COLO668 (cell line): ENCODE data around the gene FAM193B.
"Not testable (repeated sequence)": the region's sequence is repeated elsewhere in the genome, so short reads cannot be mapped to it uniquely, and the experiment has no call there.

ENCODE experiments used
- DNase-seq: peaks from one replicate; lab custom pipeline; 2025; ENCODE audit not compliant: unreplicated experiment; lab: John Stamatoyannopoulos, UW

The FAM193B gene

DNA sequence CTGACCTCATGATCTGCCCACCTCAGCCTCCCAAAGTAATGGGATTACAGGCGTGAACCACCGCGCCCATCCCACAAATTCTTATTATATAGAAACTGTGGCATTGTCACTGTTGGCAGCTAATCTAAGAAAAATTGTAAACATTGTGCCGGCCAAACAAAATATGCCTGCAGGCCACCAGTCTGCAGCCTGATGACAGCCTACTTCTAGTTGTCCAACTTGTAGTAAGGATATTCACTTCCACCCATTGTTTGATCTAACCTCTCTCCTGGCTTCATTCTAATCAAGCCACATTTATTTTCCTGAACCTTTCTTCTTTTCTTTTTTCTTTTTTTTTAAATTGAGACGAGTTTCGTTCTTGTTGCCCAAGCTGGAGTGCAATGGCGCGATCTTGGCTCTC, 24.0 kb upstream of the FAM193B start:
- DNase-seq = no peak

DNA sequence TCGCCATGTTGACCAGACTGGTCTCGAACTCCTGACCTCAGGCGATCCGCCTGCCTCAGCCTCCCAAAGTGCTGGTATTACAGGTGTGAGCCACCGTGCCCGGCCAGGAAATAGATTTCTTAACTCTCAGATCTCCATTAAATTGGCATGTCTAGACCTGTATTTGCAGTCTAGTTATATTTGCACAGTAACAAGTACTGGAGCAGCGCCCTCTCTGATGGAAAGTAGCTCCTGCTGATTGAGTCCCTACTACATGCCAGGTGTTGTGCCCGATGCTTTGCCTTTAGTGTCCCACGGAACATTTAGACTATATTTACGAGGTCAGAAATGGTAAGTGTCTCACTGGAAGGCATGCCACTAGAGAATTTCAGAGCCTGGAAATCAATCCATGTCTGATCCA, 21.8 kb upstream of the FAM193B start:
- peak; percentile 13 for DNase-seq

DNA sequence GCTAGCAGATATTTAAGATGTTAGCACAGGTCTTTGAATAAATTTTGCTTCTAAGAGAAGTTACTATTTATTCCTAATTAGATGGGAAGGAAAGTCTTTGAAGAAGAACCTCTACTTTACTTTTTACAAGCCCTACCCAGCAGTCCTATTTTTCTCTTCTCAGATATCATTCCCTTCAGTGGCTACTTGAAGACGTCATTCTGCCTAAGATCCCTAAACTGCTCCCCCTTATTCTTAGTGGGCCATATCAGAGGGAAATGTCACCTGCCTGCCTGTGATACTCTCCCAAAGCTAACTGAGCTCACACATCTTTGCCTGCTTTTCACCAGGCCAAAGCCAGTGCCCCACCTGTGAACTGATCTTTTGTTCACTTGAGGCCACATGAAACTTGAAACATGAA, 21.1 kb upstream of the FAM193B start:
- DNase-seq = no peak

DNA sequence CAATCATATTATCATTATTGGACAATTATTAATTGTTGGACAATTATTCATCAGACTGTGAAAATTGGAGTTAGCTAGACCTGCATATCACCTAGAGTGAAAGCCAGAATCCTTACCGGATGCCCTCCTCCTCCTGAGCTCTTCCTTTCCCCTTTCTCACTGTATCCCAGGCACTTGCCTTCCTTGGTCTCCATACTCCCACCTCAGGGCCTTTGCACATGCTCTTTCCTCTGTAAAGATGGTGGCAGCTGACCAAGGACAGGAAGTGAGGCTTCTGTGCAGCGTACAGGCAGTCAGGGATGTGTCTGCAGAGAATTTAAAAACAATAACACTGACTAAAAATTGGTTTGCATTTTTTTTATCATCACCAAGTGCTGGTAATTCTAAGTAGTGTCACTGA, 15.5 kb upstream of the FAM193B start:
- no peak for DNase-seq

DNA sequence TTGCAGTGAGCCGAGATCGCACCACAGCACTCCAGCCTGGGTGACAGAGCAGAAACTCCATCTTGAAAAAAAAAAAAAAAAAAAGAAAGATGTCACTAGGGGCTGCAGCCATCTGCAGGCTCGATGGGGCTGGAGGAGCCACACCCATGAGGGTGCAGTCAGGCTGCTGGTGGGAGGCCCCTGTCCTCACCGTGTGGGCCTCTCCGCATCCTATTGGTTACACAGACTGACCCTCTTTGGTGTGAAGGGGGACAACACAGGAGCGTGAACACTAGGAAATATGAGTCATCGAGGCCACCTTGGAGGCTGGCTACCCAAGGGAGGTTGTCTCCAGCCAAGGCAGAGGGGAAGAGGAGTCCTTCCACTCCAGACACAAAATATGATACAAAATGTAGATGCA, 14.0 kb upstream of the FAM193B start:
- no peak for DNase-seq

DNA sequence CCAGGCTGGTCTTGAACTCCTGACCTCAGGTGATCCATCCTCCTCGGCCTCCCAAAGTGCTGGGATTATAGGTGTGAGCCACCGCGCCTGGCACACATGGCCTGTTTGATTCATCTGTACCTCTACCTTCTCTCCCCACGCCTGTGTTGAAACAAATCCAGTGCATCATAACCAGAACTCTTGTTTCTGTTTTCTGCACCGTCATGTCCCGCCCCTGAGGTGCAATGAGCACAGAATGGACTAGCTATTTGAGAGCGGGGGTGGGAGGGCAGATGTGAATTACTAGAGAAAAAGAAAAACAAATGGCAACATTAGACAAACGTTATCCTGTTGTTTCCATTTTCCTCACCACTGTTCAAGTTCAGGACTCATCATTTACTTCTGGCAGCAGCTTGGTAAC, 10.7 kb upstream of the FAM193B start:
- DNase-seq = no peak

DNA sequence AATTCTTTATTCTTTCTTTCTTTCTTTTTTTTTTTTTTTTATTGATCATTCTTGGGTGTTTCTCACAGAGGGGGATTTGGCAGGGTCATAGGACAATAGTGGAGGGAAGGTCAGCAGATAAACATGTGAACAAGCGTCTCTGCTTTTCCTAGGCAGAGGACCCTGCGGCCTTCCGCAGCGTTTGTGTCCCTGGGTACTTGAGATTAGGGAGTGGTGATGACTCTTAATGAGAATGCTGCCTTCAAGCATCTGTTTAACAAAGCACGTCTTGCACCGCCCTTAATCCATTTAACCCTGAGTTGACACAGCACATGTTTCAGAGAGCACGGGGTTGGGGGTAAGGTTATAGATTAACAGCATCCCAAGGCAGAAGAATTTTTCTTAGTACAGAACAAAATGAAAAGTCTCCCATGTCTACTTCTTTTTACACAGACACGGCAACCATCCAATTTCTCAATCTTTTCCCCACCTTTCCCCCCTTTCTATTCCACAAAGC, 5.1 kb upstream of the FAM193B start:
- DNase-seq = not testable (repeated sequence)

DNA sequence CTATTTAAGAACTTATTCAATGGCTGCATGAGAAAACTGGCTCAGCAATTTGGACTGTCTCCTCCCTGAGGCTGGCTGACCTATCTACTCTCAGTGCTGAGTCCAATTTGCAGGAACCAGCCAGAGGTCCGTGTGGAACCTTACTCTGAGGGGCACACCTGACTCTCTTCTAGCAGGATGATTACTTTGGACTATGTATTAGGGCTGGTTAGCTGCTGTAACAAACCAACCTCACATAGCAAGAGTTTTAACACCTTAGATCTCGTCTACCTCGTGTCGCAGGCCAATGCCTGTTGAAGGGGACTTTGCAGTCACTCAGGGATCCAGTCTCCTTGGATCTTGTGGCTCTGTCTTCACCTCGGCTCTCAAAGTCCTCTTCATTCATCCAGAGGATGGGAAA, 3.4 kb upstream of the FAM193B start:
- DNase-seq = no peak

DNA sequence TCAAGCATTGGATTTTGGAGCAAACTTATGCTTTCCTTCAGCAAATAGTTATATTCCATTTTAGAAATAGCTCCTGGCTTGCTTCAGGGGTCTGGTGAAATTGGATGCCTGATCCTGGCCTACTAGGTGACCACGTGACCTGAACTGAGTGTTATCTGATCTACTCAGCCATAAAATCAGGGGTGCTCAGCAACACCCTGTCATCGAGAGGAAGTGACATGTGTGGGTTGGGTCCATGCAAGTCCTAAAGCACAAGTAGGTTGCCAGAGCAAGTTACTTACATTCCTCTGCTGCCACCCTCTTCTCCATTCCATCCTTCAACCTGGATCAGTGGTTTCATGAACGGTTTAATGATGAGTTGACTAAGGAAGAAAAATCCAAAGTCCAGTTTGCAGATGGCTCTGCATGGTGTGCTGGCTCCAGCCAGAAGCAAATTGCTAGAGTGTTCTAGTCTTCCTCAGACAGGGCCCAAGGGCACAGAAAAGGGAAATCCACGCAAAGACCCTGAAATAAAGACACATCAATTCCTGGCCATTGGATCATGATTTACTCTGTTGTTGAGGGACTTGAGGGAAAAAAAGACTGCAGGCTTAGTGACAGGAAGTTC, 2.8 kb upstream of the FAM193B start:
- DNase-seq = peak; percentile 7

DNA sequence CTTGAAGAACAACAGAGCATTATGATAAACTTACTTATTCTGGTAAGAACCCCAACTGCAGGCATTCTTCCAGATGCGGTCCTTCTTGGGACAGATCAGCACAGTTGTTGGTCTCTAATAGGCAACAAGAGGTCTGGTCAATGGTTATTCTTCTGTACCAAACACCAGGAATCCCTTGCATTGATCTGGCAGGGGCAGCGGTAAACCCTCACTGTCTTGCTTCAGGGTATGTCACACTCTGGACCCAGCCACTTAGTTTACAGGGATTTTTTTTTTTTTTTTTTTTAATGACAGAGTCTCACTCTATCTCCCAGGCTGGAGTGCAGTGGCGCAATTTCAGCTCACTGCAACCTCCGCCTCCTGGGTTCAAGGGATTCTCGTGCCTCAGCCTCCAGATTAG, 1.3 kb upstream of the FAM193B start:
- DNase-seq = no peak

DNA sequence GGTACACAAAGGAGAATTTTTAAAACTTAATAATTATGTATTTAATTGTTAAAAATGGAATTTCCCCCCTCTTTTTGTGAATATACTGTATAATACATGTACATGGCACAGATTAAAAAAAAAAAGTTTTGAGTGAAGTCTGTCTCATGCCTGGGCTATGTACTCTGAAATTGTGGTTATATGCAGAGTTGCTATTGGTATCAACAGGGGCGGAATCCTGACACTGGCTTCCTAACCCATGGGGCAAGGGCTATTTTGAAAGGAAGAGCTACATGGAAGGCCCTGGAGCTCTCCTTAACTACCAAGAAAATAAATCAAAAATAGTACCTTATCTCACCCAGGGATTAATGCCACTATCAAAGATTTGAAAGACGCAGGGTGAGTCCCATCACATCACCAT, 865 bp upstream of the FAM193B start:
- no peak for DNase-seq

DNA sequence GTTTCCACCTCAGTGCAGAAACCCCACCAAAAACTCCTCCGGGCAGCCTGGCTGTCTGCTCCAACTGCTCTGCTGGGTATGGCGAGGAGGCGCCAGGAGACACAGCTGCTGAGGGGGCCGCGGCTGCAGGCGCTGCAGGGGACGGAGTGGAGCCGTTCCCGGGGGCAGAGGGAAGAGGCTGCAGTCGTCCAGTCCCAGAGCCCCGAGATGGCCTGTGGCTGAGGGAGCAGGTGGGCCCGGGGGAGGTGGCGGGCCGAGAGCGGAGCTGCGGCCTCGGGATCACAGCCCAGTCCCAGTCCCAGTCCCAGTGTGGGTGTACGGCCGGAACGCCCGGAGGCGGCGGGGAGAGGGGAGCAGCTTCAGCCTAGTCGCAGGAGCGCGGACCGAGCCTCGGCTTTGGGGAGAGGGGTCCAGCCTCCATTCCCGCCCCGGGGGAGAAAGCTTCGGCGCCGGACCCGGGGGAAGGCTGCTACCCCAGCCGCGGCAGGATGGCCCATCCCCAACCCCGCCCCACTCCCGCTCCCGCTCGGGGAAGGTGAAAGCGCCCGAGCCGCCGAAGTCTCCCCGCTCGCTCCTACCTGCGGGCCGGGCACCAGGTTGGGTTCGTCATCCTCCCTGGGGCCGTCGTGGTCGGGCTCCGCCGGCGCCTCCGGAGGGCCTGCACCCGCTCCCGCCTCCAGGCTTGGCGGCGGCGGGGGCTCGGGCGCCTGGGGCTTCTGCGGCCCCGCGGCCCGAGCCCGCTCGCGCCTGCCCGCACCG, 513 bp downstream of the FAM193B start:
- peak; percentile 33 for DNase-seq

DNA sequence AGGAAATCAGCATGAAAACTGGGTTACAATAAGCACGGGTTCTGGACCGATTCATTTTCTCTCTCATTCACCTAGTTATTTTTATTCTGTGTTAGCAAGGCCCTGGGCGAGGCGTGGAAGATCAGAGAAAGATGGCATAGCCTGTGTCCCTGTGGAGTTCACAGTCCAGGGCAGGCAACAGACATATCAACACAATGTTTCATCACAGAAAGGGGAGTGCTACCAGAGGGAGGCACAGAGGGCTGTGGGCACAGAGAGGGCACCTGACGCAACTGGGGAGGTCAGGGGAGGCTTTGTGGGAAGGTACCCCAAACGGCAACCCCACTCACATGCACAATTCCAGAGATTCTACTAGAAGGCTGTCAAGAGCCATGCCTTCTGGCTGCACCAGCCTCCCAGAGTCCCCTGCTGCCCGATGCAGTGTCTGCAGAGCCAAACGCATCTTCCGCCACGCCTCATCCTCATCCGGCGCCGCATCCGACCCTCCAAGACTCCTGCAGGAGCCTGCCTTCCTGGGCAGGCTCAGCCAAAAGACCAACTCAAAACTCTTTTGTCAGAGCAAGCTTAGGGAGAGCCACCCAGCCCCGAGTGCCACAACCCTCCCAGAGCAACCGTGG, 1.4 kb downstream of the FAM193B start:
- no peak for DNase-seq

DNA sequence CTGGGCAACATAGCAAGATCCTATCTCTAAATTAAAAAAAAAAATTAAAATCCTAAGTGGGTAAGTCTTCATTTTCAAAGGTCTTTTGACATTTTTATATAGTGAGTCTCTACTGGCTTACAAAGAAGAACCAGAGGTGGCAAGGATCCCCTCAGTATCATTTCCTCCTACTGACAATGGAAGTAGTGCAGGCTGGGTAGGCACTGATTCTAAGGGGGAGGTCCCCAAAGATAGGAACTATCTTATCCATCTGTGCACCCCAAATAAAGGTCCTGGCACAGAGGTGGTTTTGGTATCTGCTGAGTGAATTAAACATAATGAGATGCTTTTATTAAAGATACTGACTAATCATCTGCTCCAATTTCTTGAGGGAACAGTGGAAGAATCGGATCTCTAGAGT, 4.2 kb downstream of the FAM193B start:
- no peak for DNase-seq

DNA sequence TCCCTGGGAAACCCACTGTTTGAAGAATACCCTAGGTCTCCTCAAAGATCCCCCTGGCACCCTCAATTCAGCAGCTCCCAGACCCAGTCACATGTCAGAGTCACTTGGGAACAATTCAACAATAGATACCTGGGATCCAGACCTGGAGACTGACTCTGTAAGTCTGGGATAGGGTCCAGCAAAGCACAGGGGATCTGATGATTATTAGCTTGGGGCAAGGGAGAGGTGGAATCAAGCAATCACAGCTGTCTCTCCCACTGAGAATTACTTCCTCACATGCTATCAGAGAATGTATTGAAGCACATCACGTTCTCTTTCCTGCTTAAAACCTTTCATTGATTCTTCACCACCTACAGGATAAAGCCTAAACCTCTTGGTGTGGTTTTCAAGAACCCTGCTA, 5.9 kb downstream of the FAM193B start:
- DNase-seq = no peak

DNA sequence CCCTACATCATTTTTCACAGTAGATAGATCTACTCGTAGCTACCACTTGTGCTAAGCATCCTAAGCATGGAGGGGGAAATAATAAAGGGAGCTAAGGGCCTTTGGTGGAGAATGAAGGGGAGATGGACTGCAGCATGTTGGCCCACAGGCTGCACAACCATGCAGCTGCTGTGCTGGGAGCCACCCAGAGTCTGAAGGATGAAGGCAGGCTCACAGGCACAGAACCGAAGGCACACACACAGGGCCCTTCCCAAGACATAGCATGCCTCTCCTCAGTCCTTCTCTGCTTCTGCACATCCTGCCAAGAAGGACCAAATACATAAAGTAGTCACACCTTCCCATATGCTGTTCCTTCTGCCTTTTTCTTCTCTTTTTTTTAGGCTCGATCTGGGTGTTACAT, 6.6 kb downstream of the FAM193B start:
- DNase-seq = no peak

DNA sequence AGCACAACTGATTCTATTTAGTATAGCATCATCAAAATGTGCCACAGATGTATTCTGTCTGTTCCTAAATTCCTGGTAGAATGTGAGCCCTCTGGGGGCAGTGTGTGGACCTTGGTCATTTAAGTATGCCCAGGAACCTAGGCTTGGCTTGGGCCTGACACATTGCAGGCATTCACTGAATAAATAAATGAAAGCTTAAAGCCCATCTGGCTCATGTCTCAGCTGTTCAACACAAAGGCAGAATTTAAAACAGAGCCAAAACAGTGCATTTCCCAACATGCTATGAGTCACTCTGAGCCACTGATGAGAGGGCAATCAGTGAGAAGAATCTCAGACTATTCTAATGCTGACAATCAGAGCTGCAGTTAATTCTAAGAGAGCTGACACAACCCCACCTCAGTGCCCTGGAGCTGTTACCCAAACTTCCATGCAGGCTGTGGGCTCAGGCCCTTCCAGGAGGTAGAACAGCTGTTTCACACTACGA, 8.1 kb downstream of the FAM193B start:
- DNase-seq = no peak

DNA sequence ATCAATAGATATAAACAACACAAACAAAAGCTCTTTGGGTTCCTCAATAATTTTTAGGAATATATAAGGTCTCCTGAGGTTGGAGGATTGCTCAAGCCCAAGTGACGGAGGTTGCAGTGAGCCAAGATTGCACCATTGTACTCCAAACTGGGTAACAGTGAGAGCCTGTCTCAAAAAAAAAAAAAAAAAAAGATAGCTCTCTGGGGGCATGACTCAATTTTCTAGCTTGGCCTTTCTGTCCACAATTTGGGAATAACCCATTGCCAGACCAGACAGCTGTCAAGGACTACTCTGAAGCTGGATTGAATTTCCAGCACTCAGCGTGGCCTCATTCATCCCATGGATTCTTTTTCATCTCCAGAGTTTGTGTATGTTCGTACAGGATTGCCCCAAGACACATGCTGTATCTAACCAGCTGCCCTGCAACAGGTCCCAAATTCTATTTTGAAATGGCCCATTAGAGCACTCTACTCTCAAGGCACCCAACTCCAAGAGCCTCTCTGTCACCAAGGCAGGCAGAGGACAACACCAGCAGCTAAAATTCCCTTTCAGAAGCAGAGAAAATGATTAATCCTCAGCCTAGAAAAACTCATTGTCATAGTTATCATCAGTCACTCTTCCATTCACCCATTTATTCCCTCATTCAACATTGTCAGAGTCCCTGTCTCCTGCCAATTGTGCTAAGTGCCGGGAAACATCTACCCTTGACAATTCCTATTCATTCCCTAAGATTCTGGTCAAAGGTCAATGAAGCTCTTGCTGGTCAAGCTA, 8.7 kb downstream of the FAM193B start:
- no peak for DNase-seq

DNA sequence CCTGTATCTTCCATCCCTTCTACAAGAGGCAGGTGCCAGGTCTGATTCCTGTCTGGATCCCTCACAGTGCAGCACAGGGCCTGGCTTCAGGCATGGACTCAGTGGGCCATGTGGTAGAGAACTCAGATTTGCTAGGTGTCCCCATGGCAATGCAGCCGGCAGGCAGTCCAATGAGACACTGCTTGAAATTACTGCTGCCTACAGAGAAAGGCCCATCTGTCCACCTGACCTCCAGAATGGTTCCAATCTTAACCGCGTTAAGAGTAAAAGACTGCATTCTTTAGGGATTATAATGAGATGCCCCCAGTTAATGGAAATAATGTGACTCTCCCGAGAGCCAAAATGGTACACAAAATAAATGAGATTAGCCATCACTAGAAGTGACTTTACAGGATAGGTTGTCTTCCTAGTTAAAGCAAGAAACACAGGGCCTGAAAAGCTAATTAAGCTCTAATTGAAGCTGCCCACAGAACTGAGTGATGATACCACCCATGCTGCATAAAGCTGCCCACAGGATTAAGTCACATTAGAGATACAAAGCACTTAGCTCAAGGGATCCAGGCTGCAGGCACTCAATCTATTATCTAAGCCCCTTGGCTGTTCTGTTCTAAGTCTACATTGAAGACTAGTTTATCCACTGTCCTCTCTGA, 11.4 kb downstream of the FAM193B start:
- DNase-seq = no peak

DNA sequence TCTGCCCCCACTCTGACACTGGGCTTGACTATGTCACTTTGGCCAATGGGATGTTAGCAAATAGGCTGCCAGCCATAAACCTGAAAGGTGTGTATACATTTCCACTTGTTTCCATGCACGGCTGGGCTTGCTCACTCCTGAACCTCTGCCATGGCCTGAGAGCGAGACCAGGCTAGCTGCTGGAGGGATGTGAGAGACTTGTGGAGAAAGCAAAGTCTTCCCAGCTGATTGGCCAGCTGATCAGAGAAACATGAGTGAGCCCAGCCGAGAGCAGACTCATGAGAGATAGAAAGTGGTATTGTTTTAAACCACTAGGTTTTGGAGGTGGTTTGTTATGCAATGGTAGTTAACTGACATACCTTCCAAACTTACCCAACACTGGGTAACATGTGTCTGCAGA, 13.9 kb downstream of the FAM193B start:
- no peak for DNase-seq

DNA sequence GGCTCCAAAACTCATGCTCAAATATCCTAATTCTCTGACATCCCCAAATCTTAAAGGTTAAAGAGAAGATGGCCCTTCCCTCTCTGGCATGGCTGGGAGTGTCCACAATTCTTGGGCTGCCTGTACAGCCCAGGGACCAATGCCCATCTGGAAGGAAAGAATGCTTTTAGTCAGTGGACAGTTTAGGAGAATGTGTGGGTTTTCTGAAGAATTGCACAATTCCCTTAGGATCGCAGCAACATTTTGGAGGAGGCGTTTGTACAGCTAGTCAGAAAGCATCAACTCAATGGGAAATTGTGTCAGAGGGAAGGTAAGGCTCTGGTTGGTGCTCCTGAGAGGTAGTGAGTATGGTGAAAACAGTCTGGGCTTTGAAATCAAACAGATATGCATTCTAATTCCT, 15.0 kb downstream of the FAM193B start:
- no peak for DNase-seq
